Heart left ventricle (tissue), 13 donors: ENCODE measurements around the gene SRGAP3.

Source experiments
- POLR2A ChIP-seq, 2 donors: fragments of 450-650 bp; IDR thresholded peaks; one replicate each; pipeline ENCODE4 v1.6.1; 2017; ENCODE audit warnings: antibody characterized with exemption in 2 of 2, mild to moderate bottlenecking in 2 of 2, moderate library complexity in 2 of 2
- TF ChIP-seq, protein P1 (sequence below), 12 donors: fragments of 200-600 bp; sonication (generic) in 4 of 12; IDR thresholded peaks; one replicate each; pipeline versions ENCODE4 v1.5.0 to v1.8.0; 2018 to 2022; ENCODE audit warnings: antibody characterized with exemption in 12 of 12, mild to moderate bottlenecking in 5 of 12
- donor health status: ischemic (EF 13 %, LVEDD 7.1; RV severe dilation, severe dysfunction).
- donor health status: DM: no; HTN: yes; CAD: no.
- donor health status: DM: no; HTN: no; CAD: no.
- donor health status: ischemic (EF 25% LVEDD 6.9; RV normal size, moderate dysfunction).
- donor health status: ischemic (EF 25% LVEDD 5.7; RV mildly dilated, moderate dysfunction).
- donor health status: ischemic (EF 35%, LVEDD 5.7; RV mildly dilated, moderate dysfunction).
- donor health status: nonischemic (EF 11% LVEDD 7.7; RV severe dilation, severe dysfunction).
- donor health status: DM: yes; HTN: yes; CAD: no.
- donor health status: PGD.
- donor health status: ischemic (EF 29% LVEDD 5.4; RV normal size, mild dysfunction).
- donor health status: nonischemic (EF 23%, LVEDD 6.1; RV moderate dilation, normal function).

DNA sequence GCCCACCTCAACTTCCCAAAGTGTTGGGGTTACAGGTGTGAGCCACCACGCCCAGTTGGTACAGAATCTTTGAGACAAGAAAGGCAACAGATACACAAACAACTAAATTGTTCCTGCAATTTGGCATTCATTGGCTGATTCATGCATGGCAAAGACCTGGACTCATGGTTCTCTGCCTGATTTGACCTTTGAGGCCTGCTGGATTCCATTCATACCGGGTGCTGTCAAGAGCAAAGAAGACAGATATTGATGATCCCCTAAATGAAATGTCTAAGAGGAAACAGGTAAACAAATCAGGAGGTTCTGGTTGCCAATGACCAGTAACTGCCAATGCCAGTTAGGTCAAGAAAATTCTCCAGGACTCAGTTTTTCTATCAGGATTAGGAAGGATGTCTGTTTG is 242.2 kb downstream of the SRGAP3 start:
- TF ChIP-seq, protein P1, sequence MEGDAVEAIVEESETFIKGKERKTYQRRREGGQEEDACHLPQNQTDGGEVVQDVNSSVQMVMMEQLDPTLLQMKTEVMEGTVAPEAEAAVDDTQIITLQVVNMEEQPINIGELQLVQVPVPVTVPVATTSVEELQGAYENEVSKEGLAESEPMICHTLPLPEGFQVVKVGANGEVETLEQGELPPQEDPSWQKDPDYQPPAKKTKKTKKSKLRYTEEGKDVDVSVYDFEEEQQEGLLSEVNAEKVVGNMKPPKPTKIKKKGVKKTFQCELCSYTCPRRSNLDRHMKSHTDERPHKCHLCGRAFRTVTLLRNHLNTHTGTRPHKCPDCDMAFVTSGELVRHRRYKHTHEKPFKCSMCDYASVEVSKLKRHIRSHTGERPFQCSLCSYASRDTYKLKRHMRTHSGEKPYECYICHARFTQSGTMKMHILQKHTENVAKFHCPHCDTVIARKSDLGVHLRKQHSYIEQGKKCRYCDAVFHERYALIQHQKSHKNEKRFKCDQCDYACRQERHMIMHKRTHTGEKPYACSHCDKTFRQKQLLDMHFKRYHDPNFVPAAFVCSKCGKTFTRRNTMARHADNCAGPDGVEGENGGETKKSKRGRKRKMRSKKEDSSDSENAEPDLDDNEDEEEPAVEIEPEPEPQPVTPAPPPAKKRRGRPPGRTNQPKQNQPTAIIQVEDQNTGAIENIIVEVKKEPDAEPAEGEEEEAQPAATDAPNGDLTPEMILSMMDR (IDR thresholded peaks at IDR 0.05): no peak
- no peak for TF ChIP-seq POLR2A (IDR thresholded peaks at IDR 0.05)
